HG02852 (cell line): ENCODE measurements around the gene LRP1B.

Experiments used
- ATAC-seq: cut with Tn5 transposase; IDR thresholded peaks from one replicate; pipeline ENCODE4 v1.9.1; 2021; ENCODE audit warnings: mild to moderate bottlenecking, moderate library complexity; ENCODE audit not compliant: unreplicated experiment

The LRP1B gene

GRCh38 chr2:141703501-141703900, 427.3 kb downstream of the LRP1B start:
- no peak for ATAC-seq

GRCh38 chr2:141701618-141702017, 429.2 kb downstream of the LRP1B start:
- no peak for ATAC-seq

- no peak for ATAC-seq
Measured at GRCh38 chr2:141699573-141699972, 431.2 kb downstream of the LRP1B start.

GRCh38 chr2:141698500-141698899, 432.3 kb downstream of the LRP1B start:
- ATAC-seq: no peak

GRCh38 chr2:141697035-141697434, 433.8 kb downstream of the LRP1B start:
- ATAC-seq: no peak

DNA sequence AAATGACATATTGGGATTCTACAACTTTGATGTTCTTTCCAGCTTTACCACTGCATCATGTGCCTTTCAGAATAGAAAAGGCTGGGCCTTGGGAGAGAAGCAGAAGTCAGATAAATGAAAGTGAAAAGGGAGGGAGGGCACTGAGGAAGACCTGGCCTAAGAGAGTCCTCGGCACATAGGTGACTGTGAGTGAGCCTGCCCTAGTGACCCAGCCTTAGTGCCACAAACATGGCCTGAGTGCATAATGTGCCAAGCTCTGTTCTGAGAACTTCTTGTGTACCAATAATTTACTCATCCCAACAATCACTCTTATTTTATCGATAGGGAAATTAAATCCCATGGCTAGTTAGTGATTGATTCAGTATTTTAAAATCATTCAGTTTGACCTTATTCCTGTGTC, 436.6 kb downstream of the LRP1B start:
- ATAC-seq: no peak

DNA sequence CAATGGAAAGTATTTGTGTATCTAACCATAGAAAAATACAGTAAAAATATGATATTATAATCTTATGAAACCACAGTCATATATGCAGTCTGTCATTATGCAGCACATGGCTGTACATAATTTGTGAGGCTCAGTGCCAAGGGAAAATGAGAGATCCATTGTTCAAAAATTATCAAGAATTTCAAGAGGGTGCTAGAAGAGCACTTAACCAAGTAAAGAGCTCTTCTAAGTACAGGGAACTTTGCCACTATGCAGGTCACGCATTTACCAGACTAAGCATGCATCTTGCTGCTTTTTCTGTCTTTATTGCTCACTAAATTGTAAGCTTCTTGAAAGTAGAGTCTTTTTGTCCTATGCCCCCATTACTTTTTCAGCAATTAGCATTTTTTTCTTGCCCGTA, 438.0 kb downstream of the LRP1B start:
- no peak for ATAC-seq

DNA sequence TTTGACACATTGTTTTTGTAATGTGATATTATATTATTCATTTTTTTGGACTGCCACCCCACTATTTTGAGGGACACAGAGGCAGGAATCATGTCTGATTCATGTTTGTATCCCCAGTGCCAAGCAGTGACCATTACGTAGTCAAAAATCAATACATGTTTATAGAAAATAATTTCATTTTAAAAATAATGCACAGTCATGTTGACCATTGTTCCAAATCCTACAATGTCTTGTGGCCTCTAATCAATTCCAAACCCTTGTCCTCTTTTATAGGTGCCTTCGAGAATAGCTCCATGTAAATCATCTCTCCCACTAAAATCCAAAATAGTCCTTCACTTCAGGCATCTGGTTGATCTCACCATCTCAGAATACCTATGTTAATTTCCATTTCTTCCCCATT, 454.7 kb downstream of the LRP1B start:
- no peak for ATAC-seq

DNA sequence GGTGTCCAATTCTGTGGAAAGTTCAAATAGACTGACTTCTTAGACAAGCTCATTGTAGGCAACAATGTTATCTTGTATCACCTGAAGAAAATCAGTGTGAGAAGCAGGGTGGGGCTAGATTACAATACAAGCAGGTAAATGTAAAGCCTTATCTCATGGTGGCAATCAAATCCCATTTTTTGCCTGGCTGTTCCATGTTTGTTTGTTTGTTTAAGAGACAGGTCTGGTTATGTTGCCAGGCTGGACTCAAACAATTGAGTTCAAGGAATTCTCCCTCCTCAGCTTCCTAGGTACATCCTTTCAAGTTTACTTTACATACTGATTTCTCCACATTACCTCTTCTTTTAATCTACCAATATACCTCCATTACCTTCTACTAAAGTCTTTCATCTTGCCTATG, 464.6 kb downstream of the LRP1B start:
- ATAC-seq: no peak

GRCh38 chr2:141660232-141660631, 470.6 kb downstream of the LRP1B start:
- ATAC-seq: no peak

DNA sequence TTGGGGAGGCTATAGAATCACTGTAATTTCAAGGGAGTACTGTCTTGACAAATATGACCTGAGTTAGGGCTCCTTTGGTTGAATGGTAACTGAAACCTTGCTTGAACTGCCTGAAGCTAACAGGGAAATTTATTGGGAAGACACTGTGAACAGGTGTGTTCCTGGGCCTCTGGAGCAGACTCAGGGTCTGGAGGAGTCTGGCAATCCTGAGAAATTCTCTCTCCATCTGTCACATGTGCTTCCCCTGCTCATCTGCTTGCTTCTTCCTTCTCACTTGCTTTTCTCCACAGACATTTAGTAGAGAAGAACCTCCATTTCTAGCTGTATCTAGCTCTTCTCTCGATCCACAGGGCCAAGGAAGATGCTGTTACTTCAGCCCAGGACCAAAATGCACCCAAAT, 476.5 kb downstream of the LRP1B start:
- no peak for ATAC-seq

DNA sequence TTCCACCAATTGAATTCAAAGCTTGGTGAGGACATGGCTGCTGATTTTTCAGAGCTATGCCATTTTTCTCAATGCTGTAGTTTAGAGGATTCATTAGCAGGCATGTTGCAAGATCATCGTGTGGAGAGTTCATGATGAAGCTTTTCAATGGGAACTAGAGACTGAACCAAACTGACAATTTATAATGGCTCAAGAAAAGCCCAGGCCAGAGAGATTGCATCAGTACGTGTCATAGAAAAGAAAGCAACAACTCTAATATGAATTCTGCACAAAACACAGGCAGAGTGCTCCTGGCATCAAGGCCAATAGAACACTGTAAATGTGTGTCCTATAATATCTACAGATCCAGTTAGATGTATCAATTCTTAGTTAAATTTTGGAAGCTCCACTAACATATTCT, 477.6 kb downstream of the LRP1B start:
- no peak for ATAC-seq

- no peak for ATAC-seq
Measured at GRCh38 chr2:141652308-141652707, 478.5 kb downstream of the LRP1B start.

DNA sequence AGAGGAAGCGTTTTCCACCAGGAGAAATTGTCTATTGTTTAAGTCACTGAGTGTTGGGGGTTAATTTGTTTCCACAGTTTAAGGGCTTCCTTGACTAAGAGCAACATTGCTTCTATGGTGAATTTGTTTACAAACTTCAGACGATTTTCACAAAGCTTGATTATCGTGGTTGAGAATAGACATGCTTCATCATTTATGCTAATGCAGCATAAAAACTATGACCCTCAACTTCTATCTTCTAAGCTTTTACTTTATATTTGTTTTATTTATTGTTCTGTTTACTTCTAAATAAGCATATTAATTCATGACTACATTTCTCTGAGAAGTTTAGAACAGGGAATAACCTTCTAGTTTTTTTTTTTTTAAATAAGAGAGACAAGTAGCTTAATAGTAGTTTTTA, 483.5 kb downstream of the LRP1B start:
- ATAC-seq: no peak

DNA sequence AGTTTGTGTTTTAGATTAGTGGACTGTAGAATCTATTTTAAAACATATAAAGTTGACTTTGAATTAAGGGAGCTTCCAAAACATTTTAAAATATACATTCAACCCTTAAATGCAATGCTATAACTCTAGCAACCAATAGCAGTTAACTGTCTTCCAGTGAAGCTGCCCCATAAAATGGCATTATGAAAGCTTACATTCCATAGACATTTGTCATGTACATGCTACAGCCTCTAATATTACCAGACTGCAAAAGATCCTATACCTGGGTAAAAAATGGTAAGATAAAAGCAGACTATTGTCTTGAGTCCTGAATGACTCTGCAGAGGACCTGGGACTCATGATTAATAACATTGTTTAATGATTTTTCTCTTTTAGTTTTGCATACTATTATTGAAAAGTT, 489.4 kb downstream of the LRP1B start:
- ATAC-seq: no peak

DNA sequence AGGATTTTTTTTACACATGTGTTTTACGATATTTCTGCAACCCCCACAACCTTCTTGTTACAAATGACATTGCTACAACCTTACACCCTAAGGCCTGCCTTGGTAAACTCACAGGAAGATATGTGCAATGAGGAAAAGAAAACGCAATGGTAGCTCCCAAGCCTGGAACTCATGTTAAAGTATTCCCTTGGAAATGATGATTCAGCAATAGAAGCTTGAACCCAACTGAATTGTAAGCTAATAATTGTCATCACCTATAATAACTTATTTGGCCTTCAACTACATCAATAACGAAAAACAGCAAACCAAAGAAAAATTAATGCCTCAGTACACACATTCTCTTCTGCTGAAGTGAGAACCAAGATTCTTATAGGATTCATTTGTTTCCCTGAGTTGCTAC, 491.0 kb downstream of the LRP1B start:
- ATAC-seq: no peak

- ATAC-seq: no peak
Measured at GRCh38 chr2:141633132-141633531, 497.7 kb downstream of the LRP1B start.

- ATAC-seq: no peak
Measured at GRCh38 chr2:141630407-141630930, 500.3 kb downstream of the LRP1B start.

GRCh38 chr2:141620372-141620771, 510.4 kb downstream of the LRP1B start:
- no peak for ATAC-seq

DNA sequence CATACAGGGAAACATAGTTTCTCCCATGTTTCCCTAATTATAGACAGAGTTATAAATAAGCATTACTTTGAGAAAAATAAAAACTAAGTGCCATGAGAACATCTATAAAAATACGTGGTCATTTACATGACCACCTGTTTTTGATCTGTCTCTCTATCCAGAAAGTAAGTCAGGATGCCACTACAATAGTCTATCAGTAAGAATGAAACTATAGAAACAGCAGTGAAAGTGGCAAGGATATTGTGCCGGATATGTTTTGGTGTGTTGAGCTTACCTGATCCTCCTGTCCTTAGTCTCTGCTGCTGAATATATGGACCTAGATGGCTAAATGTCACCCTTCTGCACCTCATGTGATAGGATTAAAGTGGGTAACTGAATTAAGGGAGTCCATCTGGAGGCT, 512.4 kb downstream of the LRP1B start:
- ATAC-seq: no peak

DNA sequence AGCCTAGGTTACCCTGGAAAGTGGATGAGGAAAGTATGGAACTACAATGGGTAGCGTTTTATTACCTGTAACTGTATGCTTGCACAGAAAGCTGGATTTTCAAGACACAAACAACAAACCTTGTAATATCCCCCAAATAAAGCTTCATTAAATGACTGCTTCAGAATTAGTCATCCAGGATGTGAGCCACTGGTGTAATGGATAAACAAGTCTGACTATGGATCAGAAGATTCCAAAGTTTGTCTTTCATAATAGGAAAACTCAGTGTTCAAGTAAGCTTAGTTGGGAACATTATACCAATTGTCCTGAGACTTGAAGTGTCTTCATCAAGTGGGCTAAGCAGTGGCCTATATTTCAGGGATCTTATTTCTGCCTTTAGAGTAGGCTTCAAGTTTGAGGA, 518.8 kb downstream of the LRP1B start:
- no peak for ATAC-seq

DNA sequence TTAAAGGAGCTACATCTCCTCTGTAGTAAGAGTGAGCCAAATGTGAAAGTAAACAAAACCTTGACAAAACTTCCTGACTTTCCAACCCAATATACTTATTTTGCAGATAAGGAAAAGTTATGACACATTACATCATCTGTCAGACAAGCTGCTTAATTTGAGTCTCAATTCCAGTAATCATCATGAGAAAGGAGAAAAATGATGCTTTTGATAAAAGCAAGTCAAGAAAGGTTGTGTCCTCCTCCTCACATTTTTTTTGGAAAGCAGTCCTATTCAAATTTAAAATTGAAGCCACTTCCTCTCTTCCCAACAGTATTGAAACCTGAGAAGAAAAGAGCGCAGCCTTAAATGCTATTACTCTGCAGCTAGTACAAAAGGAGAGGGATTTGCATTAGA, 519.6 kb downstream of the LRP1B start:
- no peak for ATAC-seq

DNA sequence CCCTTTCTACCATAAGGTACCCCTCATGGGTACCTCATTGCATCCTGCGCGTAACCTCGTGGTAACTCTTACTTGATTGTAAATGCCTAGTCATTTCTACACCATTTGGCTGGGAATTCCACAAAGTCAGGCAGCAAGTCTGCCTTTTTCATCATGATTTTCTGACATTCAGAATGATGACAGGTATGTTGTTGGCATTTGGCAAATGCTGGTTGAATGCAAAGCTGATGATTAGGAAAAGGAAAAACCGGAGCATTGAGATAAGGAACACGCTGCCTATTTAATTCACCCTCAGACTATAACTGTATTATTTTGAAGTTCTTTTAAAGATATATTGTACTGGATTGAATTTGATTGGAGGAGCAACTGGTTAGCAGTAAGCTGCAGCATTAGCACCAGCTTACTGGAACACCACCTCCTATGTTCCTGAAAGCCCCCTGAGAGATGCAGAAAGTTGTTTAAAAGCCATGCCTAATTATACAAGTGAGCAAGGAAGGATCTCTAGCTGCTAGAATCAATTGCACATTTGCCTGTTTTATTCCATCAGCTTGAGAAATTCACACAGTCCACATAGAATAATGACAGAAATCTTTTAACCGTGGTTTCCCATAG, 520.1 kb downstream of the LRP1B start:
- no peak for ATAC-seq
